H9 (cell line): ENCODE measurements around the gene BEST1. TPM values are rescaled to one million over a fixed set of nuclear protein-coding genes. Genes with fewer than 3 reads are reported as not detected.

Source experiments
- DNase-seq: peaks from one replicate; pipeline ENCODE4 v3.0.0-alpha.2; 2017
- H2AFZ ChIP-seq: one replicate; pipeline ENCODE4 v1.6.1; 2013; ENCODE audit warnings: mild to moderate bottlenecking, low read length, control low read depth, moderate library complexity
- H2AK5ac ChIP-seq: 2 replicates; pipeline ENCODE4 v1.6.1; 2013; ENCODE audit warnings: low read length, control low read depth, mixed read lengths; ENCODE audit not compliant: insufficient read length
- H2BK120ac ChIP-seq: one replicate; pipeline ENCODE4 v1.6.1; 2013; ENCODE audit warnings: low read depth, mild to moderate bottlenecking, low read length, control low read depth, inconsistent platforms; ENCODE audit not compliant: poor library complexity, severe bottlenecking
- H2BK12ac ChIP-seq: 2 replicates; pipeline ENCODE4 v1.6.1; 2013; ENCODE audit warnings: low read length, control low read depth, mixed read lengths, low read depth; ENCODE audit not compliant: insufficient read length
- H2BK15ac ChIP-seq: 2 replicates; pipeline ENCODE4 v1.6.1; 2013; ENCODE audit warnings: low read depth, low read length, control low read depth
- H2BK20ac ChIP-seq: one replicate; pipeline ENCODE4 v1.6.1; 2013; ENCODE audit warnings: low read depth, mild to moderate bottlenecking, low read length, control low read depth, inconsistent platforms; ENCODE audit not compliant: poor library complexity, severe bottlenecking
- H2BK5ac ChIP-seq: 2 replicates; pipeline ENCODE4 v1.6.1; 2013; ENCODE audit warnings: low read length, control low read depth, mixed read lengths; ENCODE audit not compliant: insufficient read length
- H3K14ac ChIP-seq: 2 replicates; pipeline ENCODE4 v1.6.1; 2013; ENCODE audit warnings: low read length, control low read depth; ENCODE audit not compliant: insufficient read depth
- H3K18ac ChIP-seq: 2 replicates; pipeline ENCODE4 v1.6.1; 2013; ENCODE audit warnings: low read depth, mild to moderate bottlenecking, mixed read lengths, low read length, control low read depth; ENCODE audit not compliant: insufficient read length
- H3K23ac ChIP-seq: 2 replicates; pipeline ENCODE4 v1.6.1; 2013; ENCODE audit warnings: low read length, control low read depth, mixed read lengths, low read depth; ENCODE audit not compliant: insufficient read length
- H3K23me2 ChIP-seq: 2 replicates; pipeline ENCODE4 v1.6.1; 2013; ENCODE audit warnings: low read depth, mild to moderate bottlenecking, mixed read lengths, low read length, control low read depth; ENCODE audit not compliant: insufficient read length, poor library complexity, severe bottlenecking
- H3K27ac ChIP-seq: 2 replicates; pipeline ENCODE4 v1.5.1; 2013; ENCODE audit warnings: low read length, control low read depth, mixed read lengths, low read depth; ENCODE audit not compliant: insufficient read length
- H3K27me3 ChIP-seq: 2 replicates; pipeline ENCODE4 v1.6.1; 2013; ENCODE audit warnings: low read length, control low read depth, inconsistent platforms; ENCODE audit not compliant: insufficient read depth
- H3K4ac ChIP-seq: 2 replicates; pipeline ENCODE4 v1.6.1; 2013; ENCODE audit warnings: low read depth, mild to moderate bottlenecking, control low read depth, inconsistent platforms, low read length, moderate library complexity
- H3K4me1 ChIP-seq: 2 replicates; pipeline ENCODE4 v1.6.1; 2013; ENCODE audit warnings: low read length, control low read depth, inconsistent platforms; ENCODE audit not compliant: insufficient read depth
- H3K4me2 ChIP-seq: 2 replicates; pipeline ENCODE4 v1.6.1; 2013; ENCODE audit warnings: low read length, control low read depth, mixed read lengths; ENCODE audit not compliant: insufficient read length, insufficient read depth
- H3K56ac ChIP-seq: 2 replicates; pipeline ENCODE4 v1.6.1; 2013; ENCODE audit warnings: low read depth, mild to moderate bottlenecking, mixed read lengths, low read length, control low read depth; ENCODE audit not compliant: insufficient read length
- H3K79me1 ChIP-seq: 2 replicates; pipeline ENCODE4 v1.6.1; 2013; ENCODE audit warnings: low read depth, mild to moderate bottlenecking, moderate library complexity, low read length, control low read depth, inconsistent platforms; ENCODE audit not compliant: insufficient read depth, poor library complexity, severe bottlenecking
- H3K79me2 ChIP-seq: 2 replicates; pipeline ENCODE4 v1.6.1; 2013; ENCODE audit warnings: low read length, control low read depth, inconsistent platforms; ENCODE audit not compliant: insufficient read depth
- H3K9ac ChIP-seq: 2 replicates; pipeline ENCODE4 v1.6.1; 2013; ENCODE audit warnings: low read length, control low read depth, mixed read lengths; ENCODE audit not compliant: insufficient read length; ENCODE audit errors: extremely low read depth
- H3K9me3 ChIP-seq: one replicate; pipeline ENCODE4 v1.6.1; 2013; ENCODE audit warnings: low read depth, low read length, inconsistent platforms; ENCODE audit not compliant: control insufficient read depth
- H3T11ph ChIP-seq: one replicate; pipeline ENCODE4 v1.6.1; 2013; ENCODE audit warnings: mild to moderate bottlenecking, low read length, control low read depth, inconsistent platforms
- H4K20me1 ChIP-seq: one replicate; pipeline ENCODE4 v1.6.1; 2013; ENCODE audit not compliant: control insufficient read depth, insufficient read length, insufficient read depth
- H4K5ac ChIP-seq: 2 replicates; pipeline ENCODE4 v1.6.1; 2013; ENCODE audit warnings: low read depth, mild to moderate bottlenecking, mixed read lengths, low read length, control low read depth; ENCODE audit not compliant: insufficient read length
- H4K8ac ChIP-seq: replicated peaks from 2 replicates; pipeline ENCODE4 v1.6.1; 2013; ENCODE audit warnings: low read length, control low read depth, mixed read lengths, low read depth; ENCODE audit not compliant: insufficient read length
- H4K91ac ChIP-seq: 2 replicates; pipeline ENCODE4 v1.6.1; 2013; ENCODE audit warnings: low read depth, mild to moderate bottlenecking, moderate library complexity, mixed read lengths, low read length, control low read depth; ENCODE audit not compliant: insufficient read length
- H3K27ac Mint-ChIP-seq, 3 experiments: 2 replicates in 2 of 3; 3 replicates in 1 of 3; pipeline ENCODE4 v1.8.0; 2020 to 2021; ENCODE audit warnings: mixed read lengths in 3 of 3, mild to moderate bottlenecking in 1 of 3, moderate library complexity in 1 of 3
- H3K27me3 Mint-ChIP-seq: 2 replicates; pipeline ENCODE4 v1.8.0; 2021; ENCODE audit warnings: low read depth, mild to moderate bottlenecking, moderate library complexity, mixed read lengths
- H3K36me3 Mint-ChIP-seq, 3 experiments: 2 replicates in 2 of 3; 3 replicates in 1 of 3; pipeline ENCODE4 v1.8.0; 2020 to 2021; ENCODE audit warnings: low read depth in 3 of 3, mixed read lengths in 3 of 3; ENCODE audit not compliant: insufficient read depth in 1 of 3
- H3K4me1 Mint-ChIP-seq, 2 experiments: 2 replicates each; pipeline ENCODE4 v1.8.0; 2020; ENCODE audit warnings: mixed read lengths in 2 of 2
- H3K4me3 Mint-ChIP-seq, 2 experiments: 2 replicates in 1 of 2; 3 replicates in 1 of 2; pipeline ENCODE4 v1.8.0; 2020 to 2021; ENCODE audit warnings: mild to moderate bottlenecking in 2 of 2, mixed read lengths in 2 of 2, moderate library complexity in 1 of 2
- H3K9me3 Mint-ChIP-seq, 2 experiments: 2 replicates in 1 of 2; 3 replicates in 1 of 2; pipeline ENCODE4 v1.8.0; 2020; ENCODE audit warnings: mild to moderate bottlenecking in 2 of 2, mixed read lengths in 2 of 2, moderate library complexity in 1 of 2
- CTCF ChIP-seq: fragments of 200-600 bp; sonication (generic); conservative IDR thresholded peaks from 3 replicates; pipeline ENCODE4 v1.8.0; 2021; ENCODE audit warnings: antibody characterized with exemption, mild to moderate bottlenecking
- WGBS: extraction: QIAGEN DNeasy Blood & Tissue Kit; methylation state at CpG from one replicate; pipeline ENCODE4 v1.1.7; 2013; ENCODE audit warnings: missing lambda C conversion rate, low lambda C conversion rate, mixed read lengths; ENCODE audit not compliant: insufficient read length; ENCODE audit errors: extremely low coverage; 5-methylcytosine and 5-hydroxymethylcytosine counted together
- total RNA-seq: library from RNA; stranded (reverse); gene quantifications from 2 replicates; pipeline ENCODE4 v1.2.1, GENCODE V29; 2021

Gene BEST1
- total RNA-seq, 1 experiment from 2014 or later, result 0.24 TPM

DNA sequence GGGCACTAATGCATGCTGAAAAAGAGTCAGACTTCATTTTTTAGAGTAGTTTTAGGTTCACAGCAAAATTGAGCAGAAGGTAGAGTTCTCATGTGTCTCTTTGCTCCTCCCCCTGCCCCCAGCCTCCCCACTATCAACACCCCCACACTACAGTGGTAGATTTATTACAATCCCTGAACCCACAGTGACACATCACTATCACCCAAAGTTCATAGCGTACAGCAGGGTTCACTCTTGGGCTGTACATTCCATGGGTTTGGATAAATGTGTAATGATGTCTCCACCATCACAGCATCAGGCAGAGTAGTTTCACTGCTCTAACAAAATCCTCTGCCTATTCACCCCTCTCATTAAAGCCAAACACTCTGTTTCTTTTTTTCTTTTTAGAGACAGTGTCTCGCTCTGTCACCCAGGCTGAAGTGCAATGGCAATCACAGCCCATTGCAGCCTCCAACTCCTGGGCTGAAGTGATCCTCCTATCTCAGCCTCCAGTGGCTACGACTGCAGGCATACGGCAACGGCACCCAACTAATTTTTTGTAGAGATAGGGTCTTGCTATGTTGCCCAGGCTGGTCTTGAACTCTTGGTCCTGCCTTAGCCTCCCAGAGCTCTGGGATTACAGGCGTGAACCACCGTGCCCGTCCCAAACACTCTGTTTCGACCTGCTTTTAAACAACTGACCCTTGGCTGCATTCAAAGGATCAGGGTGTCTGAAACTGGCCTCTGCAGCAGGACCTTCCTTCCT, 4.1 kb downstream of the BEST1 start:
- Mint-ChIP-seq H3K36me3 (no peaks in the 10 kb centered on the region), H3K4me3 (peak overlapping the region in 1 of 2 experiments; percentile 51; a peak in 2 of 5 replicates), H3K9me3 (no peaks in the 10 kb centered on the region), H3K27ac (no peak overlapping the region), H3K27me3 (peaks cover 31% of the 10 kb centered on the region), H3K4me1 (peaks cover 0 to 17% of the 10 kb centered on the region in 2 experiments; a peak in 3 of 4 replicates)
- Histone ChIP-seq H2BK120ac (no peak overlapping the region), H3K79me1 (no peaks in the 10 kb centered on the region), H3K27ac (no peak overlapping the region), H4K5ac (no peak overlapping the region), H3K9me3 (no peaks in the 10 kb centered on the region), H3K14ac (no peak overlapping the region), H3K23me2 (peaks cover 8% of the 10 kb centered on the region), H3K4me1 (no peaks in the 10 kb centered on the region; the same call in 1 of the 2 replicates), H3T11ph (no peak overlapping the region), H3K56ac (no peak overlapping the region), H2AK5ac (no peak overlapping the region), H4K91ac (no peak overlapping the region), H4K20me1 (no peaks in the 10 kb centered on the region), H3K18ac (peak overlapping the region; percentile 44), H3K27me3 (no peaks in the 10 kb centered on the region), H3K23ac (no peak overlapping the region), H4K8ac (no peak overlapping the region), H3K79me2 (no peaks in the 10 kb centered on the region), H3K4me2 (peak overlapping the region; percentile 31), H2AFZ (no peak overlapping the region), H3K9ac (no peak overlapping the region), H2BK15ac (no peak overlapping the region), H2BK5ac (no peak overlapping the region), H2BK20ac (no peak overlapping the region), H2BK12ac (no peak overlapping the region), H3K4ac (no peak overlapping the region)
- no CpG with 5 or more reads among the region's 9 CpGs for WGBS
- no peak for DNase-seq
- no peak for TF ChIP-seq CTCF
